Liver (tissue), 9 donors: Measurements from ENCODE around the gene PGAM2. TPM values are rescaled to one million over a fixed set of nuclear protein-coding genes. Genes with fewer than 3 reads are reported as not detected.

Source experiments
- DNase-seq: peaks from one replicate; pipeline ENCODE4 v3.0.0-alpha.2; 2017; ENCODE audit warnings: low spot score
- H3K27ac ChIP-seq, 2 donors: one replicate each; pipeline ENCODE4 v1.7.0; 2013; ENCODE audit warnings: inconsistent platforms in 2 of 2, low read length in 2 of 2, control low read depth in 1 of 2, low read depth in 1 of 2, mild to moderate bottlenecking in 1 of 2
- H3K27me3 ChIP-seq, 4 donors: one replicate each; pipeline versions ENCODE4 v1.6.1 to v1.7.0; 2013; ENCODE audit warnings: low read length in 3 of 4, inconsistent platforms in 1 of 4, mild to moderate bottlenecking in 1 of 4, moderate library complexity in 1 of 4; ENCODE audit not compliant: control insufficient read depth in 4 of 4, insufficient read depth in 4 of 4
- H3K36me3 ChIP-seq, 4 donors: one replicate each; pipeline versions ENCODE4 v1.6.1 to v1.7.0; 2013; ENCODE audit warnings: low read length in 3 of 4, mild to moderate bottlenecking in 3 of 4, low read depth in 1 of 4, moderate library complexity in 1 of 4; ENCODE audit not compliant: control insufficient read depth in 4 of 4, insufficient read depth in 3 of 4
- H3K4me1 ChIP-seq, 4 donors: one replicate each; pipeline versions ENCODE4 v1.6.1 to v1.7.0; 2013; ENCODE audit warnings: low read length in 3 of 4, mild to moderate bottlenecking in 3 of 4, moderate library complexity in 1 of 4; ENCODE audit not compliant: control insufficient read depth in 4 of 4, insufficient read depth in 4 of 4
- H3K4me3 ChIP-seq, 3 donors: one replicate each; pipeline versions ENCODE4 v1.6.1 to v1.7.0; 2013; ENCODE audit warnings: low read length in 3 of 3, control low read depth in 1 of 3, low read depth in 1 of 3, mild to moderate bottlenecking in 1 of 3
- H3K9ac ChIP-seq, 2 donors: one replicate each; pipeline ENCODE4 v1.7.0; 2013; ENCODE audit warnings: low read length in 2 of 2, mild to moderate bottlenecking in 2 of 2, moderate library complexity in 2 of 2, control low read depth in 1 of 2, low read depth in 1 of 2
- H3K9me3 ChIP-seq, 4 donors: one replicate each; pipeline versions ENCODE4 v1.6.1 to v1.7.0; 2013; ENCODE audit warnings: low read length in 3 of 4; ENCODE audit not compliant: control insufficient read depth in 4 of 4
- ATF3 ChIP-seq: IDR thresholded peaks from 2 replicates; pipeline ENCODE4 v1.6.1; 2016; ENCODE audit warnings: antibody characterized with exemption
- CTCF ChIP-seq: fragments of 150-350 bp; IDR thresholded peaks from 2 replicates; pipeline ENCODE4 v1.5.1; 2017; ENCODE audit warnings: improper control_type of control experiment, low read depth, low read length; ENCODE audit not compliant: missing input control
- EGR1 ChIP-seq, 2 donors: IDR thresholded peaks; 2 replicates each; pipeline ENCODE4 v1.6.1; 2016 to 2018; ENCODE audit warnings: antibody characterized with exemption in 2 of 2, low read depth in 2 of 2
- FOXA1 ChIP-seq: IDR thresholded peaks from 2 replicates; pipeline ENCODE4 v1.6.1; 2016; ENCODE audit warnings: antibody characterized with exemption
- GABPA ChIP-seq, 2 donors: IDR thresholded peaks in 1 of 2; conservative IDR thresholded peaks in 1 of 2; 2 replicates each; pipeline ENCODE4 v1.6.1; 2016; ENCODE audit warnings: antibody characterized with exemption in 2 of 2, mild to moderate bottlenecking in 1 of 2, moderate library complexity in 1 of 2
- HNF4A ChIP-seq, 2 donors: conservative IDR thresholded peaks; 2 replicates each; pipeline ENCODE4 v1.6.1; 2016; ENCODE audit warnings: antibody characterized with exemption in 2 of 2, mild to moderate bottlenecking in 2 of 2
- HNF4G ChIP-seq: IDR thresholded peaks from 2 replicates; pipeline ENCODE4 v1.6.1; 2016; ENCODE audit warnings: antibody characterized with exemption
- MAX ChIP-seq: IDR thresholded peaks from 2 replicates; pipeline ENCODE4 v1.6.1; 2016; ENCODE audit warnings: antibody characterized with exemption
- NR2F2 ChIP-seq: IDR thresholded peaks from 2 replicates; pipeline ENCODE4 v1.6.1; 2016; ENCODE audit warnings: antibody characterized with exemption
- RAD21 ChIP-seq, 2 donors: IDR thresholded peaks; 2 replicates each; pipeline ENCODE4 v1.6.1; 2016; ENCODE audit warnings: antibody characterized with exemption in 2 of 2, mild to moderate bottlenecking in 2 of 2
- REST ChIP-seq: IDR thresholded peaks from 2 replicates; pipeline ENCODE4 v1.6.1; 2016; ENCODE audit warnings: antibody characterized with exemption, mild to moderate bottlenecking
- RXRA ChIP-seq, 2 donors: IDR thresholded peaks; 2 replicates each; pipeline ENCODE4 v1.6.1; 2017 to 2018; ENCODE audit warnings: antibody characterized with exemption in 2 of 2, mild to moderate bottlenecking in 1 of 2
- SP1 ChIP-seq: IDR thresholded peaks from 2 replicates; pipeline ENCODE4 v1.6.1; 2018; ENCODE audit warnings: antibody characterized with exemption, mild to moderate bottlenecking
- TAF1 ChIP-seq: conservative IDR thresholded peaks from 2 replicates; pipeline ENCODE4 v1.6.1; 2016; ENCODE audit warnings: antibody characterized with exemption, mild to moderate bottlenecking
- YY1 ChIP-seq: IDR thresholded peaks from 2 replicates; pipeline ENCODE4 v1.6.1; 2016; ENCODE audit warnings: antibody characterized with exemption, mild to moderate bottlenecking
- ZBTB33 ChIP-seq: IDR thresholded peaks from 2 replicates; pipeline ENCODE4 v1.6.1; 2016; ENCODE audit warnings: antibody characterized with exemption
- WGBS: extraction: QIAGEN DNeasy Blood & Tissue Kit; methylation state at CpG from one replicate; pipeline ENCODE4 v1.1.7; 2013; 5-methylcytosine and 5-hydroxymethylcytosine counted together
- polyA plus RNA-seq, 2 donors: library from polyadenylated mRNA; stranded (reverse) in 1 of 2; unstranded in 1 of 2; fragments of 200-250 nt in 1 of 2; fragments of >200 nt in 1 of 2; fragmentation: Nextera tagmentation in 1 of 2; extraction: Ambion mirVana in 1 of 2; gene quantifications; one replicate each; pipeline versions ENCODE4 v1.2.1 to v1.2.3, GENCODE V29; 2013 to 2015
- total RNA-seq, 2 donors: library from RNA; depleted of rRNA; stranded (reverse); fragments of >200 nt; gene quantifications; one replicate each; pipeline ENCODE4 v1.2.3, GENCODE V29; 2014
- donor health status: healthy.
- donor health status: healthy.
- donor health status: healthy.
- donor health status: healthy.
- donor health status: healthy.

The PGAM2 gene
- total and polyA plus RNA-seq, 4 donors, result 0.13 to 2.3 (median 0.49) TPM

- TF ChIP-seq REST, result no peak
- no peak for TF ChIP-seq TAF1
- no peak for TF ChIP-seq MAX
- TF ChIP-seq NR2F2, result no peak
- TF ChIP-seq RAD21 (IDR thresholded peaks at IDR 0.05), result no peak
Observed at GRCh38 chr7:44107961-44108767, 42.8 kb upstream of the PGAM2 start (continued).

GRCh38 chr7:44107116-44107960 lies 42.0 kb upstream of the PGAM2 start:
- H3K36me3 ChIP-seq, result no peaks in the 10 kb centered on the region
- no peak overlapping the region for H3K9ac ChIP-seq
- 95% methylated on average over 18 of the region's 18 CpGs for WGBS
- TF ChIP-seq CTCF (no peak), RAD21 (IDR thresholded peaks at IDR 0.05) (no peak), ATF3 (no peak), GABPA (IDR thresholded peaks at IDR 0.05 in 1 of 2, conservative IDR thresholded peaks at IDR 0.05 in 1 of 2) (no peak), YY1 (no peak), TAF1 (no peak), EGR1 (IDR thresholded peaks at IDR 0.05; ENCODE audit: low read depth in 2 of 2) (no peak), HNF4G (no peak), HNF4A (conservative IDR thresholded peaks at IDR 0.05) (no peak), ZBTB33 (no peak), RXRA (IDR thresholded peaks at IDR 0.05) (no peak), MAX (no peak), FOXA1 (no peak), SP1 (no peak), NR2F2 (no peak)
- H3K4me3 ChIP-seq, result no peak overlapping the region
- H3K9me3 ChIP-seq, result no peaks in the 10 kb centered on the region
- H3K27ac ChIP-seq, result no peak overlapping the region
- H3K27me3 ChIP-seq, result no peaks in the 10 kb centered on the region
- peaks cover 0 to 7% (median 0%) of the 10 kb centered on the region in 4 donors for H3K4me1 ChIP-seq
- DNase-seq, result no peak
